ENCODE data around the gene SLC2A11.
"Not testable (repeated sequence)": the region's sequence is repeated elsewhere in the genome, so short reads cannot be mapped to it uniquely, and the experiment has no call there.

The SLC2A11 gene

DNA sequence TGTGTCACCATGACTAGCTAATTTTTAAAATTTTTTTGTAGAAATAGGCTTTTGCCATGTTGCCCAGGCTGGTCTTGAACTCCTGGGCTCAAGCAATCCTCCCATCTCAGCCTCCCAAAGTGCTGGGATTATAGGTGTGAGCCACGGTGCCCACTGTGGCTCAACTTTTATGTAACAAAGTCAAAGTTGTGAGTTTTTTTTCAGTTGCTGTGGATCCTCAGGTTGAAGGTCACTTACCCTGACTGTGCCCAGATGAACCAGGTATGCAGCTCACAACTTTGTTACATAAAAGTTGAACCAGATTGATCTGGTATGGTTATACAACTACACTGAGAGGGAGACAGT, 62.6 kb downstream of the SLC2A11 start:
- H3K4me3 Mint-ChIP-seq, H3K9me3 Mint-ChIP-seq, H3K27me3 Mint-ChIP-seq, H3K36me3 Mint-ChIP-seq, H3K4me1 Mint-ChIP-seq, H3K27ac Mint-ChIP-seq: not testable (repeated sequence)

DNA sequence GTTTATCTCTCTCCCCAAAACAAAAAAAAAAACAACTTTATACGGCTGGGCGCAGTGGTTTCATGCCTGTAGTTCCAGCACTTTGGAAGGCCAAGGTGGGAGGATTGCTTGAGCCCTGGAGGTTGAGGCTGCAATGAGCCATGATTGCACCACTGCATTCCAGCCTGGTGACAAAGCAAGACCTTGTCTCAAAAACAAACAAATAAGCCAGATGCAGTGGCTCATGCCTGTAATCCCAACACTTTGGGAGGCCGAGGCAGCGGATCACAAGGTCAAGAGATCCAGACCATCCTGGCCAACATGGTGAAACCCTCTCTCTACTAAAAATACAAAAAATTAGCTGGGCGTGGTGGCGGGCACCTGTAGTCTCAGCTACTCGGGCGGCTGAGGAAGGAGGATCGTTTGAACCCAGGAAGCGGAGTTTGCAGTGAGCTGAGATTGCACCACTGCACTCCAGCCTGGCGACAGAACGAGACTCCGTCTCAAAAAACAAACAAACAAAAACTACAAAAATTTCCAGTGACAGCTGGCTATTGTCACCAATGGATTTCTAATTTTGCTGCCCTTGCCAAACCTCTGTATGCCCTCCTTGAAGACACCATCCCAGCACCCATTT, 64.0 kb downstream of the SLC2A11 start:
- H3K36me3 Mint-ChIP-seq, H3K9me3 Mint-ChIP-seq, H3K4me3 Mint-ChIP-seq, H3K27me3 Mint-ChIP-seq, H3K27ac Mint-ChIP-seq, H3K4me1 Mint-ChIP-seq: not testable (repeated sequence)

DNA sequence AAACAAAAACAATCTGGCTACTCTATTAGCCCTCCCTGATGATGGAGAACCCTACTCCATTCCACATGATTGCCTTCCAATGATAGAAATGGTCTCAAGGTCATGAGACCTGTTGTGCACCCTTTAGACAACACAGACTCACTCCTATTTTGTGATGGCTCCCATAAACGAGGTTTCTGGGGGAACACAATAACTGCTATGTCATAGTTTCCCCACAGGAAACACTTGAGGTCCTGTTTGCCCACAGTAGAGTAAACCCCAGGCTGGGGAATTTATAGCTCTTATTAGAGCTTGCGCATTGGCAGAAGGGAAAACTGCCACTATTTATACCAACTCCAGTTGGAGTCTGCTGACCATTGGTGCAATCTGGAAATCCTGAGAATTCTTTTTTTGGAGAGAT, 65.2 kb downstream of the SLC2A11 start:
- no peak overlapping the region for H3K27ac Mint-ChIP-seq

DNA sequence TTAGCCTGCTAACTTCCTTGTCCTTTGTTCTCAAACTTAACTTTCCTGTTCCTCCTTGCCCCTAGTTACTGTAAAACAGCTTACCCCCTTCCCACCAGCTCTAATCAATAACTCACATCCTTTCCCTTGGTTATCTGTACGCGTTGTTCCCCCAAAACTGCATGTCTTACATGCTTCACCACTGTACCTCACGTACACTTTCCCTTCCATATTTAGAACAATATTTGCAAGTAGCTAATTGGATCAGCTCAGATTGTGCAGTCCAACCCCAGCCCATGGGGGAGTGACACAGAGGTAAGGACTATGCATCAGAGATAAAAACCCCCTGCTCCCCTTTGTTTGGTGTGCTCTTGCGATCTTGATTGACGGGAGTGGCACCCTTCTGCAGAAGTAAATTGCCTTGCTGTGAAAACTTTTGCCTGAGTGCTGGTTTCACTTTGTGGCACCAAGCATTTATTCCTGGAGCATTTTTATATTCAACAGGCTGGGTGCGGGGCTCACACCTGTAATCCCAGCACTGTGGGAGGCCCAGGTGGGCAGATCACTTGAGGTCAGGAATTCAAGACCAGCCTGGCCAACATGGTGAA, 67.4 kb downstream of the SLC2A11 start:
- Mint-ChIP-seq H3K36me3 (no peaks in the 10 kb centered on the region), H3K4me3 (no peak overlapping the region), H3K27me3 (peaks cover 1% of the 10 kb centered on the region), H3K4me1 (no peaks in the 10 kb centered on the region), H3K9me3 (no peaks in the 10 kb centered on the region), H3K27ac (no peak overlapping the region)

More for the DNA sequence above, 65.2 kb downstream of the SLC2A11 start:
- no peaks in the 10 kb centered on the region for H3K9me3 Mint-ChIP-seq
- no peaks in the 10 kb centered on the region for H3K36me3 Mint-ChIP-seq
- H3K27me3 Mint-ChIP-seq = no peaks in the 10 kb centered on the region
- no peak overlapping the region for H3K4me3 Mint-ChIP-seq
- no peaks in the 10 kb centered on the region for H3K4me1 Mint-ChIP-seq

DNA sequence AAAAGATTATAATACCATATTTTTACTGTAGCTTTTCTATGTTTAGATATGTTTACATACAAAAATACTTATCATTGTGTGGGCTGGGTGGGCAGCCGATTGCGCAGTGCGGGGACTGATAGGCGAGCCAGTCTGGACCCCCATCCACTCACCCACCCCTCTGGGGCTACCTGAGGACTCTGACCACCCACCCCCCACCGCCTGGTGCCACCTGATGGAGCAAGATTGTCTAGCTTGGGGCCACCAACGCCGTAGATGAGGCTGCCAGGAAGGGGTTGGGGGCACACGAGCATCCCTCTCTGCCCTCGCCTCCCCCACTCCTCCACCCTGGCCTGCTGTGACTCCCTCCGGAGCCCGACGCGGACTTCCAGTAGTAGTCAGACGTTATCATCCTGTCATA, 68.9 kb downstream of the SLC2A11 start:
- Mint-ChIP-seq H3K36me3 (peaks cover 2% of the 10 kb centered on the region), H3K4me3 (no peak overlapping the region), H3K4me1 (no peaks in the 10 kb centered on the region), H3K27ac (no peak overlapping the region), H3K9me3 (no peaks in the 10 kb centered on the region), H3K27me3 (peaks cover 1% of the 10 kb centered on the region)

Measured in activated naive CD4-positive, alpha-beta T cell treated with anti-CD3 and anti-CD28 coated beads, Interleukin-2, amount 50 U/mL, for 24 hours (primary cell).